ENCODE results near the gene PIGO.

Gene PIGO

DNA sequence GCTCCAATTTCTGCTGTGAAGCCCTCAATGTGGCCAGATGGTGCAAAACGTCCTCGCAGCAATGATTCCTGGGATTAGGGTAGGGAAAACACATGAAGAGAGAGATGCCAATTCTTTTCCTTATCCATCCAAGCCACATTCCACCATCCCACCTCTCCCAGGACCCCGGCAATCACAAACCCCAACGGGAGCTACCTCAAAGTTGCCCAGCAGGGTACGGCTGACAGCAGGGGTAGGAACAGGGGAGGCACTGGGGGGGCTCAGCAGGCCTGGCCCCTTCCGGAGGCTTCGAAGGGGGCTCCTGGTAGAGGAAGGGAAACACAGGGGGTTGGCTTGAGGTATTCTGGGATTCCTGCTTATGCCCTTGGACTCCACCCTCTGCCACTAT lies 9.9 kb upstream of the PIGO start:
- DNase-seq (ENCODE audit: low read depth in 2 of 2) = no peak

DNA sequence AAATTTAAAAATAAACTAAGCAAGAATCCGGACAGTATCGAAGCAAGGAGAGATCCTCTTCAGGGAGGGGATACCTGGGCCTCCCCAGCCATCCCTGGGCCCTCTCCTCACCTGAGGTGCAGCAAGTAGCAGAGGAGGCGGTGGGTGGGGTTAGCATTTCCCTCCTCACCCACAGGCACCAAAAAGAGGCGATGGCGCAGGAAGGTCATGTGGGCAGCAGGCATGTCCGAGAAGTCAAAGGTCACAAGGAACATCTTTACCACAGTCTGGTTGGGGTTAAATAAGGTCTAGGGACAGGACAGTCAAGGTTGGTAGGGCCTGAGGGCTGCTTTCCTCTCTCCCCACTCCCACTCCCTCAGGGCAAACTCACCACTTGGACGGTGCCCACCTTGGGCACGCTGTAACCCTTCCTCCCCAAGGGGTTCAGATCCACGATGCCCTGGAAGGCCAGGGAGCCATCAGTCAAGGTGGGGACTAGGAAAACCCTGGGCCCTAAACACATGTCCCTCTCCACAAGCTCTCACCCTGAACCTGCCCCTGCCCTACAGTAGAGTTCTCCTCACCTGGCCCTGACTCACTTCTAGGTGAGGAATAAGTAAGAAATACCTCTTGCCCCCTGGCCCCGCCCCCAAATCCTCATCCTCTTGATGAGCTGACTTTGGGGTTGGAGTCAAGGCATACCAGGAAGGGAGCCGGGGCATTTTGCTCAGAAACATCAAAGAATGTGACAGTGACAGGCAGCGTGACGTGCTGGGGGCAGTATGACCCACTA lies 9.4 kb upstream of the PIGO start:
- DNase-seq (ENCODE audit: low read depth in 2 of 2) = no peak

DNA sequence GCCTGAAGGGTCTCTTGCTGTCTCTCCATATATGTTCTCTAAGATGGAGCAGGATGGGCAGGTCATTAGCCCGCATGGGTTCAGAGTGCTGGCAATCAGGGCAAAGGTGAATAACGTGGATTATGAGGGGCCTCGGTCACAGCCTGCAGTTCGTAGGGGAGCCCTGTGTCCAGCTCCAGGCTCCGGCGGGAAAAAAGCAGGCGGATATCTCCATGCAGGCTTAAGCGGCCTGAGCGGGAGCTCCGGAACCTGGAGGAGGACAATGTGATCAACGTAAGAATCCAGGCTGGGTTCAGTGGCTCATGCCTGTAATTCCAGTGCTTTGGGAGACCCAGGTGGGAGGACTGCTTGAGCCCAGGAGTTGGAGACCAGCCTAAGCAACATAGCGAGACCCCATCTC lies 8.7 kb upstream of the PIGO start:
- DNase-seq (ENCODE audit: low read depth in 2 of 2) = no peak

DNA sequence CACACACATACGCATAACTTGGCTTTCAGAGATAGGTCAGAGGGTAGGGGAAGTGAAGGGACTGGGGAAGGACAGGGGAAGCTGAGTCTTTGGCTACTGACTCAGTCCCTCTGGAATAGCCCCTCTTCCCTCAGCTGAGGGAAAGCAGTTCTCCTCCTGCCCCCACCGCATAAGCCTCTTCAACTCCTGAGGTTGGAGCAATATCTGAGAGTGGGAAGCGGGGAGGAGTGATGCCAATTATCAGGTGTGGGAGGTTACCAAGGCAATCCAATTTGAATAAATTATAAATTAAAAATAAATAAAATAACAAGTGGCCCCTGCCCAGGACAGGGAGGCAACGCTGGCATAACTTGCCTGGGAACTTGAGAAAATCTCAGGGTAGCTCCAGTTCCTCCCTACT lies 8.2 kb upstream of the PIGO start:
- DNase-seq (ENCODE audit: low read depth in 2 of 2) = no peak

DNA sequence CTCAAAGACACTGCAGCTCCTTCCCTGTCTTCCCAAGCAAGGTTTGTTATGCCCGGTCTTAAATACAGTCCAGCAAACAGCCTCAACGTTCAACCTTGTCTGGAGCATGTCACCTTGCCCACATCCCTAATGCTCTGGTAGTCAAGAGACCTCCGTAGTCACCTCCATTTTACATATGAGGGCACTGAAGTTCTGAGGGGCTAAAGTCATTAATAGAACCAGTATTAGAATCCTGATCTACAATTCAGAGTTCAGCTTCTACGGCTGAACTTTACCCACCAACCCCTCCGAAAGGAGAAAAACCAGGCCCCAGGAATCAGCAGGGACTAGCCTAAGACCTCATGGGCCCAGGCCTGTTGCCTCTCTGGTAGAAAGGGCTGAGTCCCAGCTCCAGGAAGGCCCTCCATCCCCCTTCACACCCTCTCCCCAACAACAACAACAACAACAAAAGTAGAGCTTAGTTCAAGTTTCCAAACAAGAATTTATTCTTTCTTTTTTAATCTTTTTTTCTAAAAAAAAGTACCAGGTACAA lies 7.3 kb upstream of the PIGO start:
- DNase-seq (ENCODE audit: low read depth in 2 of 2) = no peak

DNA sequence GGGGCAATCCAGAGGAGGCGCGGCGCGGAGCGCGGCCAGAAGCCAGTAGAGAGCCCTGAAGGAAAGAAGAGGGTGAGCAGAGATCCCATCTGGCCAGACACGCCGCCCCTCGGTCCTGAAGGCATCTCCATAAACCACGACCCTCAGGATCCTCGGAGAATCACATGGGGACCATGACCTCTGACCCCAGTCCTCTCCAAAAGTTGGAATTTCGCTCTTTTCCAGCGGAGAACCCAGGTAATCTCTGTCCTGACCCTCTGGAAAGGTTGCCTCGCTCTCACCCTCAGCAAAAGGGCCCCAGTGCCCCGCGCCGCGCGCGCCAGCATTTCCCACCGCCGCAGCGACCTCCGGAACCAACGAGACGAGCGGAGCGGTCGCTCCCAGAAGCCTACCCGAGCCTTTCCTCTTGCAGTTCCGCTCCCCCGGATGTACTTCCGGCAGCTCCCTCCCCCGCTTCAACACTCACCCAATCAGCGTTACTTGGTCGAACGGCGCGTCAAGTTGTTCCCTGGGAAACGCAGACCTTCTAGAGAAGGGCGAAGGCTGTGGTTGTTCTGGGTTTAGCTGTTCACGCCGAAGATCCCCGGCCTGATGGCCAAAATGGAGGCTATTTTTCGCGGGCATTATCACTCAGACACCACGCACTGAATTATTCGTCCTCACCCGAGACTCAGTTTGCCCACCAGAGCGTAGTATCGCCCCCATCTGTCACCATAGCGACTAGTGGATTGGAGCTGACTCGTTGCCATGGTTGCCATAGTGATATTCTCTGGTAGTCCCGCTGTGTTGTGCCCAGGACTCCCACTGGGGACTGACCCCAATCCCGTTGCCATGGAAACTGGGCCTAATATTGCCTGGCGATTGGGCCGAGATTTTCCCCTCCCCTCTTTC lies 6.6 kb upstream of the PIGO start, which contains the start of gene STOML2:
Gene STOML2 (minus strand): TSS at position 363 of the 891 bp plus-strand sequence. CDS start 37 bp downstream, at position 326.
- peak; percentile 84 to 87 for DNase-seq (ENCODE audit: low read depth in 2 of 2)

DNA sequence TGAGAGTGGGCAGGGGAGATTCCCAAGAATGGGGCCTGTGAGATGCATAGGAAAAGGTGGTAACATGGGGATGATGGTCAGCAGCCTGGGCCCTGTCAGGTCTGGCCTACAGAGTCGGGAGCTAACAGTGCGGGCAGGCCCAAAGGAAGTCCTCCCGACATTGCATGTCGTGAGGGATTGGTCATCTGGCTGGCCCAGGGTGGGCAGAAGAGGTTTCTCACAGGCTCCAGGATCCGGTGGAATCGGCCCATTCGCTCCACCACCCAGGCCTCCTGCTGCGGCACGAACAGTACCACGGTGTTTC lies 6.0 kb upstream of the PIGO start:
- no peak for DNase-seq (ENCODE audit: low read depth in 2 of 2)

DNA sequence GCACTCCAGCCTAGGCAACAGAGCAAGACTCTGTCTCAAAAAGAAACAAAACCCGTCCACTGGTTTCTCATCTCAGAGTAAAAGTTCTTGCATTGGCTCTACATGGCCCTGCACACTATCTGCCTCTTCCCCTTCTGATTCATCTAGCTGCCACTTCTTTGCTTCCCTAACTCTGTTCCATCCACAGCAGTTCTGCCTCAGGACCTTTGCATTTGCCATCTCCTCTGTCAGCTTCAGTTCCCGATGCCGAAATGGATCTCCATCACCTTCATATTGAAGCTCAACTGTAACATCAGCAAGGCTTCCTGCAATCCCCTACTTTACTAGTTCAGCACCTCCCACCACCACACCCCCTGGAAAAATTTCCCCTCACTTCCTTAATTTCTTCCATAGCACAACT lies 1.2 kb upstream of the PIGO start:
- no peak for DNase-seq (ENCODE audit: low read depth in 2 of 2)

DNA sequence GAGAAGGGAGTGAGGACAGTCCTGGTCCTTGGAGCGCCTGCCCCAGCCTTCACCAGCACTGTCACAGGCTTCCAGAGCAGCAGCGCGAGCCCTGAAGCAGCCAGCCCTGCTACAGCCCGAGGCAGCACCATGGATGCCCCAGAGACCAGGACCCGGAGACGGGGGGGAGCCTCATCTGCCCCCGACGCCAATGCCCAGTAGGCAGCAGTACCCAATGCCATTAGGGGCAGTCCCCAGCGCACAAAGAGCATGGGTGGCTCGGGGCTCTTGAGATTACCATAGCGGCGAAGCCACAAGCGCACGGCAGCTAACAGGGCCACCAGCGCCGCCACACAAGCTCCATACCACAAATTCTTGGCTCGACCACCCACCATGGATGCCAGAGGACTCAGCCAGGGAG lies 4.9 kb downstream of the PIGO start:
- DNase-seq (ENCODE audit: low read depth in 2 of 2) = no peak

DNA sequence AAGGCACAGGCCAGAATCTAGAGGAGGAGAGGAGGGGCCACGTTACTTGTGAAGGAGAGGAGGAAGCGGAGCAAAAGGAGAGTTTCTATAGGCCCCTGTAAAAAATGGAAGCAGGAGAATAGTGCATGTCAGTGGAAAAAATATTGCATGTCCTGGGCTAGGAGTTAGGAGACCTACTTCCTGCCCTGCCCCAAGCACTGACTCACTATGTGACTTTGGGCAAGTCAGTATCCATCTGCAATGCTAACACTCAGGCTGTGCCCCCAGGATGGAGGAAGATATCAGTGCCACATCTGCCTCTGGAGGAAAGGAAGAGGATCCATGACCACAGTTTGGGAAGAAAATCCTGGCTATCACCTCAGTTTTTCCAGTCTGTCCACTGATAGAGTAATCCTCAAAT lies 7.0 kb downstream of the PIGO start:
- DNase-seq (ENCODE audit: low read depth in 2 of 2) = no peak

DNA sequence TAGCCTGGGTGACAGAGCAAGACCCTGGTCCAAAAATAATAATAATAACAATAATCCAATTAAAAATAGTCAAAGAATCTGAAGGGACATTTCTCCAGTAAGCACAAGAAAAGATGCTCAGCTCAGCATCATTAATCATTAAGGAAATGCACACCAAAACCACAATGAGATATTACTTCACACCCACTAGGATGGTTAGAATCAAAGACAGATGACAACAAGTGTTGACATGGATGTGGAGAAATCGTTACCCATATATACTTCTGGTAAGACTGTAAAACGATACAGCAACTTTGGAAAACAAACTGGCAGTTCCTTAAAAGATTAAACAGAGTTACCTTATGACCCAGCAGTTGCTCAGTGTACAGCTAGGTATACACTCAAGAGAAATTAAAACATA lies 11.3 kb downstream of the PIGO start:
- DNase-seq (ENCODE audit: low read depth in 2 of 2) = peak in 1 of 2 experiments; percentile 10

DNA sequence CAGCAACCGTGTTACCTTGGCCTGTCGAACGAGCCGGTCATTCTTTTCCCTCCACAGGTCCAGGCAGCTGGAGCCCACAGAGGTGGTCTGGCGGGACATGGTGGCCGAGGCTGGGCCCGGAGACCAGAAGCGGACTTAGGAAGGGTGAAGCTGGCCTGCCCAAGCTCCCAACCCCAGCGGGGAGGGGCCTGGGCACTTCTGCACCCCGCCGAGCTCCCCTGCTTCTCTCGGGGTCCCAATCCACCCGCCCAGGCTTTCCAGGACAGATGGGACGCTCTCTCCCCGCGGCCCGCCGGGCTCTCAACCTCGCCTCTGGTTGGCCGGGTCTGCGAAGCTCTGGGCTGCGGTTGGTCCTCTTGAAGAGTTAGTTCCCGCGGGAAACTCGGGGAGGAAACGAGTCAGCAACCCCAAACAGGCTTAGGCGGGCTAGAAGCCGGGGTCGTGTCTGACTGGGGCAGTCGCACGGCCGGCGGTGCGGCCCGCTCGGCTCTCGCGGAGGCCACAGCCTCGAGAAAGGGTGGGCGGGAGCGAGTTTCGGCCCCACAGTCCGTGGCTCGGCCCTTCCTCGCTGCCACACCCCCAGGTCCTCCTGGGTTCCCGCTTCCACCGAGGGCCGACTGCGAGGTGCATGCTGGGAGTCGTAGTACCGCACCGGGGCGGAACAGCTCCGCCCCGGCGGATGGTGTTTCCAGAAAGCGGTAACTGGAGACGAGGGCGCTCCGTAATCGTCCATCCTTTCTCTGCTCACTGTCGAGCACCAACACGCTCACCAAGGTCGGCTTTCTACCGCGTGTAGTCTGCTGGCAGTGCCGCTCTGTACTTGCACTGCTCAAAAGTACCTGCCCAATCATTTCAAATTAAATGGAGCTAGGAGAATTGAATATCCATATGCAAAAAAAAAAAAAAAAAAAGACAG lies 16.7 kb downstream of the PIGO start, which contains the start of gene FANCG:
Gene FANCG (minus strand): TSS at position 517 of the 916 bp plus-strand sequence. CDS start 418 bp downstream, at position 99.
- DNase-seq (ENCODE audit: low read depth in 2 of 2) = peak; percentile 75 to 80

DNA sequence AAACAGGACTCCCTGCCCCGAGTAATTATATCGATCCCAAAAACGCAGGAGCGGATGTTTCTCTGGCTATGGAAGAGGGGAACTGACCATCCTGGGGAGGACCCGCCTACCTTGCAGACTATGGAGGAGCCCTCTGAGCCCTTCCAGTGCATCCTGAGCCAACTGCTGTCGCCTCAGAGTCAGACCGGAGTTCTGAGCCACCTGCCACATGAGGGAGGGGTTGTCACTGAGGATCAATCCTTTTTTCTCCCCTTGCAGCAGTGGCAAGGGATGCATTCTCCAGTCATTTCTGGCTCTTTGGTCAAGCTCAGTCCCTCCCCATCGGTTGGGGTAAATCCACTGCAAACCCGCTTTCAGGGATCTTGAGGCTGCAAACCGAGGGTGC lies 17.4 kb downstream of the PIGO start:
- DNase-seq (ENCODE audit: low read depth in 2 of 2) = no peak

DNA sequence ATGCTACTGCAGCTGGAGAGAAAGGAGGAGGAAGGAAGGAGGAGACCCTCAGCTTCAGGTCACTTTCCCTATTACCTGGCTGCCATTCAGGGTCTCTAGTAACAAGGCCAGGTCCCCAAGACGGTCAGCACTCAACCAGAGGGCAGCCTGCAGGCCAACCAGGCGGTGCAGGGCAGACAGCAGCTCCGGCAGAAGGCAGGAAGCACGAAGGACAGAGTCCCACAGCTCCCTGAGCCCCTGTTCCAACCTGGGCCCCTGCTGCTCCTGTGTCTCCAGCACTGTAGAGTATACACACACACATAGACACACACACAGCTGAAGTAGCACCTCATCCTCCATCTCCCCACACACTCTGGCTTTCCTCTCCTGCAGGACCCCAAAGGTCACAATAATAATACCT lies 18.3 kb downstream of the PIGO start:
- DNase-seq (ENCODE audit: low read depth in 2 of 2) = no peak

DNA sequence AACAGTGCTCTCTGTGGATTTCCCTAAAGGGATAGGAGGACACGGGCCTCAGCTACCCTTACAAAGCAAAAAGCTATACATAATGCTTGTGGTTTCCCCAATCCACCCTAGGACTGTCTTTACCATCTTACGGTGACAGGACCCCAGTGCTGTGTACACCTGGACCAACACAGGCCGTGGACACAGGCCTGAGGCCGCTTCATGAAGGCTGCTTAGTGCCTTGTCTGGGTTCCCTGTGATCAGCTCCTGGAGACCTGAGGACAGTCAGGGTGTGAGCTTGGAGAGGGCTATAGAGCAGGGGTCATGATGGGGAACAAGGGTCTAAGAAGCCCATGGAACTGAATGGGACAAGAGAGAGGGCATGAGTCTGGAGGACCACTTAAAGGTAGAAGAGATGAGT lies 19.5 kb downstream of the PIGO start:
- DNase-seq (ENCODE audit: low read depth in 2 of 2) = no peak

DNA sequence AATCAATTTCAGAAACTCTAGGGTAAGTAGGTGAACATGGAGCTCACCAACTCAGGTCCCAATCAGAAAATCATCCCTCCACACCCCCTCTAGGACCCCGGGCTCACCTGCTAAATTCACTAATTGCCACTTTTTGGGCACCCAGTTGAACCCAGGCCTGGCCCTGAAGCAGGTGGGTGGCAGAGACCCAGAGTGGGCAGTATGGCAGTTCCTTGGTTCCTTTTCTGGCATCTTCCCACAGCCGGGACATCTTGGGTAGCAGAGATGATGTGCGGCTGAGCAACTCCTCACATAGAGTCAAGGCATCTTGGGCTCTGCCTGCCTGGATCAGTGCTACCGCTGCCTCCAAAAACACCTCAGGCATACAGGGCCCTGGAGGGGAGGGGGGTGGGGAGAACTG lies 21.0 kb downstream of the PIGO start:
- no peak for DNase-seq (ENCODE audit: low read depth in 2 of 2)

DNA sequence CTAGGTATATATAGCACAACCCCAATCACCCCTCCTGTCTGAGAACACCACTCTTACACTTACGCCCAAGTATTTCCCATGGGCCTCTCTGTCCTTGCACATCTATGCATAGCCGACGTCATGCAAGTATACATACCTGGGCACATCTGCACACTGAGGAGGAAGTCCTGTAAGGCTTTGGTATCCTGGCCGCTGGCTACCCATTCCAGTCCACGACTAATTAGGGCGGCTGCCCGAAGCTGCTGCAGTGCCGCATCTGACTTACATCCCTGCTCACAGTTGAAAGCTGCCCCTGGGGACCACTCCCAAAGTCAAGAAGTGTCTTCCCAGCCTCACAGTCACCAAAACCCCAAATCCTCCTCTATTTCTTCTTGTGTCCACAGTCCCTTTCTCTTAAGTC lies 21.6 kb downstream of the PIGO start:
- DNase-seq (ENCODE audit: low read depth in 2 of 2) = no peak

DNA sequence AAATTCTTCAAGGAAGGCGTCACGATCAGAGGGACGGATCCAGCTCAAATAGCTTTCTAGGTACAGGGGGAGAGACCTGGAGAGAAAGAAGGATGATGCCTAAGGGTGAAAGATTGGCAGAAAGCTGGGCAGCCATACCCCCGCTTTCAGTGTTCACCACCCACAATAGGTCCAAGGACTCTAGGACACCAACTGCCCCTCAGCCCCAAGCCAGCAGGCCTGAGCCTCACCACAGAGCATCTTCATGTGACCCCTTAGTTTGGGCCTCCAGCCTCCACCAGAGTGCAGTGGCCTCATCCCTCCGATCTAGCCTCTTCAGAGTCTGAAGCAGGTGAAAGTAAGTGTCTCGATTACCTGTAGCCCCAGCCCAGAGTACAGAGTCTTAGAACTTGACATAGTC lies 22.2 kb downstream of the PIGO start:
- DNase-seq (ENCODE audit: low read depth in 2 of 2) = no peak

DNA sequence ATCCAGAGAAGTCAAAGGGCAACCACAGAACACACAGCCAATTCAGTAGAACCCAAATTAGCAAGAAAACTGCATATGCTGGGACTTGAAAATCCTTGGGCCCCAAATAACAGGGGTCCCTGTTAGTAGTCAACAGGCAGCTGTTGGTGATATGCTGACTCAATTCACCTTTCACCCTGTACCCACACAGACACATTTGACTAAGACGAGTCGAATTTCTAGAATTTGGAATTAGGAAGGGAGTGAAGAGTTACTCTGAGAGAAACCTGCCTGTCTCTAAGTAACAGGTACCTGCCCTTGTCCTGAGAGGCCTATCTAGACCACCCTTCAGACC lies 23.1 kb downstream of the PIGO start:
- DNase-seq (ENCODE audit: low read depth in 2 of 2) = no peak

DNA sequence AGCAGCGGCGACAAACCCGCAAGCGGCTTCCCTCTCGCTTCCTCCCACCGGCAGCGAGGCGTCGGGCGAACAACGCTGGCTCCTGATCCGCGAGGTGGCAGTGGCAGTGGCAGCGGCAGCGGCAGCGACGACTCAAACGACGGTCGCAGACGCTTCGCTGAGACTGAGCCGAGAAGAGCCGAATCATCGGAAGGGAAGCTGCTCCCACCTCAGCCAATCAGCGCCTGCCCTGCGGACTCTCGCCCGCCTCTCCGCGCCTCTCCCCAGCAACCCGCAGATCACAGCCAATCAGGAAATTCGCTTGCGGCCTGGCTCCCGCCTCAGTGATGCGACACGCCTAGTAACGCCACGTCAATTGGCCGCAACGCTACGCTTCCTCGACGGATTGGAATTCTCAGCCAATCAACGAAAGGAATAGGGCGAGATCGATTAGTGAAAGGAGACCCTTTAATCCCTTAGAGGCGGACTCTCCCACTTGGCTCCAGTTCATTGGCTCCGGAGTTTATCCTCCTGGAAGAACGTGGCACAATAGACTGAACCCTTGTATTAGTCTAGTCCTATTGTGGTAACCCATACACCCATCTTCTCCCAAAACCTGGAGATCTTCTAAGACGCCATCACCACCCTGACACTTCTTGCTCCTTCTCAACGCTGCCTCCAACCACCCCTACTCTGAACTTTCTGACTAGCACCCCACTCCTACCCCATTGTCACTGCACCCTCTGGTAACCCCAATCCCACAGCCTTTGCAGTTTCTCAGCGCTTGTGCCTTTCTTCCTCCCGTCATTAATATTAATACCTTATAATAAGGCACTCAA lies 23.7 kb downstream of the PIGO start, which contains the start of gene VCP:
Gene VCP (minus strand): TSS at position 165 of the 818 bp plus-strand sequence. CDS start 272 bp downstream, outside the sequence.
- DNase-seq (ENCODE audit: low read depth in 2 of 2) = peak; percentile 99
